Ectodermal cell (in vitro differentiated cells): ENCODE results near the gene ZBTB14.

Experiments used
- H3K27ac ChIP-seq: 2 replicates; pipeline ENCODE4 v1.7.0; 2013; ENCODE audit warnings: mild to moderate bottlenecking, low read depth, low read length; ENCODE audit not compliant: insufficient read depth, poor library complexity, severe bottlenecking
- H3K27me3 ChIP-seq: 2 replicates; pipeline ENCODE4 v1.7.0; 2013; ENCODE audit warnings: mild to moderate bottlenecking, low read length; ENCODE audit not compliant: insufficient read depth, control insufficient read depth, poor library complexity, severe bottlenecking
- H3K36me3 ChIP-seq: one replicate; pipeline ENCODE4 v1.7.0; 2013; ENCODE audit warnings: low read length; ENCODE audit not compliant: control insufficient read depth, insufficient read depth
- H3K4me1 ChIP-seq: one replicate; pipeline ENCODE4 v1.7.0; 2013; ENCODE audit warnings: low read length; ENCODE audit not compliant: control insufficient read depth, insufficient read depth
- H3K4me3 ChIP-seq: 2 replicates; pipeline ENCODE4 v1.7.0; 2013; ENCODE audit warnings: low read depth, low read length, control low read depth; ENCODE audit not compliant: insufficient read depth
- H3K9me3 ChIP-seq: 2 replicates; pipeline ENCODE4 v1.7.0; 2013; ENCODE audit warnings: mild to moderate bottlenecking, low read length, moderate library complexity; ENCODE audit not compliant: control insufficient read depth
- WGBS, 2 experiments: methylation state at CpG; one replicate each; pipeline ENCODE4 v1.1.7; 2013; ENCODE audit warnings: missing lambda C conversion rate in 2 of 2; 5-methylcytosine and 5-hydroxymethylcytosine counted together

Gene ZBTB14

DNA sequence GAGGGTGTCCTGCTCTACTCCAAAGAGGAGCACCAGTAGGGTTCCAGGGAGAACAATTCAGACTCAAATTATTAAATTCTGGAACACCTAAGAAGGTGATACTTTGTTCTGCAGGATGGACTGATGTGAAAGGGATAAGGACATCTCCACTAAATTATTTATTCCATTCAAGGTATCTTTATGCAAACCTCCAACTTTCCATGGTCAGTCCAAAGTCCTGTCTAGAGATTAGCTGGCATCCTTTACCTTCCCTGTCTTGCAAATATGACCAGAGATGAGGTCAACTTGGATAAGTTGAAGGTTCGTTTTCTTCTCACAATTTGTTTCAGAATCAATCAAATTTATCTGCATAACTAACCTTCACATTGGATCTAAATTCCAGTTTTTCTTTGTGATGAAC, 8.7 kb upstream of the ZBTB14 start:
- Histone ChIP-seq H3K9me3 (no peaks in the 10 kb centered on the region), H3K27ac (no peak overlapping the region), H3K36me3 (no peaks in the 10 kb centered on the region), H3K27me3 (no peaks in the 10 kb centered on the region), H3K4me3 (no peak overlapping the region), H3K4me1 (no peaks in the 10 kb centered on the region)
- WGBS, 2 experiments: 89 to 100% methylated on average over 1 of the region's 1 CpG

DNA sequence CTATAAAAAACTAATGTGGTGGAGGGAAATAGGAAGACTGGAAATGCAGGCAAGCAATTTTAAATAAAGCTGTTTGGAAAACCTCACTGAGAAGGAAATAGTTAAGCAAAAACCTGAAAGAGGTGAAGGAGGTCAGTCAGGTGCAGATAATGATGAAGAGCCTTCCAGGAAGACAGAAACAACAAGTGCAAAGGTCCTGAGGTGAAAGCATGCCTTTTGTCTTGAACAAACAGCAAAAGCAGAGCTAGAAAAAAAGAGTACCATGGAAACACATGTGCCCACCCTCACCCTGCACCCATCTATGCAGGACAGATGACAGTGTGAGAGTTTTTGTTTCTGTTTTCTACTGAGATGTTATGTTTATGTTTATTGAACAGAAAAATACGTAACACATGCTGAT, 8.1 kb upstream of the ZBTB14 start:
- H3K27ac ChIP-seq: no peak overlapping the region
- no peak overlapping the region for H3K4me3 ChIP-seq
- H3K4me1 ChIP-seq: no peaks in the 10 kb centered on the region
- H3K36me3 ChIP-seq: no peaks in the 10 kb centered on the region
- WGBS, 2 experiments: 100% methylated on average over 1 of the region's 1 CpG; no CpG with 5 or more reads in 1 of the 2 experiments
- H3K9me3 ChIP-seq: no peaks in the 10 kb centered on the region
- H3K27me3 ChIP-seq: peaks cover 3% of the 10 kb centered on the region

DNA sequence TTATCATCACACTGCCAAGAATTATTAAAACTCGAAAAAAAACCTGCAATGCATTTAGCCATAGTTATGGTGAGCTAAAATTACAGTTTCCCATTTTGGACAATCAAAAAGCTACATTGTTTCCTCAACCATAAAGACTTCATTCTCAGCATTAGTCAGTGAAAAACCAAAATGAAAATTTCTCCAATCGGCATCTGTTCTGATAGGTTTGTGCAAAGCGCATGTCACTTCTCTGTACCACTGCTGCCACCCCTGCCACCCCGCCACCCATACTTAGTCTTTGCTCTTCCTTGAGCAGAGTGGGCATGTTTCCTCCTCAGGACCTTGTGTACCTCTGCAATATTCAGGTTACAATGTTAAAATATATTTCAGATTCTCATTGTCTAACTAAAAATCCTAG, 7.1 kb upstream of the ZBTB14 start:
- Histone ChIP-seq H3K9me3 (no peaks in the 10 kb centered on the region), H3K27ac (no peak overlapping the region), H3K36me3 (no peaks in the 10 kb centered on the region), H3K4me1 (no peaks in the 10 kb centered on the region), H3K4me3 (no peak overlapping the region), H3K27me3 (peaks cover 11% of the 10 kb centered on the region)
- WGBS, 2 experiments: 94 to 96% methylated on average over 4 of the region's 4 CpGs

DNA sequence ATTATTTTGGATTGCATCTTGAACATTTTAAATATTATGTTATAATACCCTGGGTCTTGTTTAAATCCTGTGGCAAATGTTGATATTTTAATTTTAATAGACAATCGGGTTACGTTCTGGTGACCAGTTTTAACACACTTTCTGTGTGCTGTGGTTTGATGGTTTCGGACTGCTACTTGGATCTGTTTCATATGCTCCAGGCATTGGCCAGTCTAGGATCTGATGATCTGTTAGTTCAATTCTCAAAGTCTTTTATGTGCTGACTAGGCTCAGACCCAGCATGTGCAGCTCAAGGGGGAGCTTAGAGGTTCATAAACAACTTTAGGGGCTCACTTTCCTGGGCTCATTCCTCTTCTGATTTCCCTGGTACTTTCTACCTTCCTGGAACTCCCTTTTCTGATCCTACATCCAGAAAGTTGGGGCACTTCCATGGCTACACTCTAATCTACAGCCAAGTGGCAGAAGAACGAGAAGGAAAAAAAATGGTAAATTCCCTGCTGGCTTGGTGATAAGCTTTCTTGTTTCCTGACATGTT, 5.0 kb upstream of the ZBTB14 start:
- Histone ChIP-seq H3K9me3 (no peaks in the 10 kb centered on the region), H3K4me1 (no peaks in the 10 kb centered on the region), H3K27ac (no peak overlapping the region), H3K36me3 (no peaks in the 10 kb centered on the region), H3K27me3 (peaks cover 18% of the 10 kb centered on the region), H3K4me3 (no peak overlapping the region)
- 92 to 95% methylated on average over 4 of the region's 4 CpGs for WGBS, 2 experiments

DNA sequence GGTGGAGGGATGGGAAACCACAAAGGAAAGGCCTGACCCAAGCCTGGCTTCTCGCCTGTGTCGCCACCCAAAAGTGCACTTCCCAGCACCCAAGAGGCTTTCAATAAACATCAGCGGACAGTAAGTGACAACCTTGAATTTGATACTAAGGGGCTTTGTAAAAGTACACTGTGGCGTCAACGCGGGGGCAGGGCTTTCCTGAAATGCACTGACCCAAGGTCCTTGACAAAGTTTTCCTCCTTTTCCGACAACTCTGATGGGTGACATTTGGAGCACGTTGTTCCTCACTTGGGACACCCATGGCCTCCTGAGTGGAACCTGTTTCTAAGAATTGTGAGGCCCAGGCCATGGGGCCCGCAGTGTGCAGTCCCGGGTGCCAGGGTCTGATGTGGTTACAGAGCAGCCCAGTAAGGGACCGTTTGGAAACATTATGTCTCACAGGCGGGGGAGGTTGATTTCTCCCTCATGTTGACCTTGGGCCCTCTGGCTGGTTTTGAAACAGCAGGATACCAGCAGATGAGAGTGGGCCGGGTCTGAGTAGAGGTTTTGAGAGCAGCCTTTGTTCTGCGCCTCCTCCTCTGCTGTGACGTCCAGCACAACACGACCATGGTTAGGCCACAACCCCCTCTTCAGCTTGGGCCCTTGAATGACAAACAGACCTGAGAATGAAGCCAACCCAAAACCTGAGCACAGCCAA, 2.8 kb upstream of the ZBTB14 start:
- Histone ChIP-seq H3K36me3 (no peaks in the 10 kb centered on the region), H3K27ac (no peak overlapping the region), H3K4me3 (no peak overlapping the region), H3K4me1 (no peaks in the 10 kb centered on the region), H3K9me3 (no peaks in the 10 kb centered on the region), H3K27me3 (peaks cover 18% of the 10 kb centered on the region)
- 86 to 88% methylated on average over 16 of the region's 16 CpGs for WGBS, 2 experiments

DNA sequence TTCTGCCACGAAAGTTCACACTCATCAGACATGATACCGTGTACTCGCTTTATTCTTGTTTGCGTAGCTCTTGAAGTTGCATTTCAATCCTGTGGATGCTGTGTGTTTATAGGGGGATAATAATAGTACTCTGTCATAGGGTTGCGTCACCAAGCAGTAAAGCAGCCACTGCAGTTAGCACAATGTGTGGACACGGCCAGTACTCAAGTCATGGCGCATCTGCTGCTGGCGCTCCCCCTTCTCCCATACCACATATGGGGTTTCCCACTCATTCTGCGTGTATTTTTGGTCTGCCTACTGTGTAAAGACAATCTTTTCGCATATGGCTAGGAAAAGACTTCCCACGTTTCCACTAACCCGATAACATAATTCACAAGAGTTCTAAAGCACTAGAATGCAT, 2.1 kb upstream of the ZBTB14 start:
- no peaks in the 10 kb centered on the region for H3K36me3 ChIP-seq
- H3K27ac ChIP-seq: no peak overlapping the region
- no peaks in the 10 kb centered on the region for H3K9me3 ChIP-seq
- peaks cover 18% of the 10 kb centered on the region for H3K27me3 ChIP-seq
- WGBS, 2 experiments: 94 to 96% methylated on average over 12 of the region's 12 CpGs
- H3K4me1 ChIP-seq: no peaks in the 10 kb centered on the region
- H3K4me3 ChIP-seq: no peak overlapping the region

DNA sequence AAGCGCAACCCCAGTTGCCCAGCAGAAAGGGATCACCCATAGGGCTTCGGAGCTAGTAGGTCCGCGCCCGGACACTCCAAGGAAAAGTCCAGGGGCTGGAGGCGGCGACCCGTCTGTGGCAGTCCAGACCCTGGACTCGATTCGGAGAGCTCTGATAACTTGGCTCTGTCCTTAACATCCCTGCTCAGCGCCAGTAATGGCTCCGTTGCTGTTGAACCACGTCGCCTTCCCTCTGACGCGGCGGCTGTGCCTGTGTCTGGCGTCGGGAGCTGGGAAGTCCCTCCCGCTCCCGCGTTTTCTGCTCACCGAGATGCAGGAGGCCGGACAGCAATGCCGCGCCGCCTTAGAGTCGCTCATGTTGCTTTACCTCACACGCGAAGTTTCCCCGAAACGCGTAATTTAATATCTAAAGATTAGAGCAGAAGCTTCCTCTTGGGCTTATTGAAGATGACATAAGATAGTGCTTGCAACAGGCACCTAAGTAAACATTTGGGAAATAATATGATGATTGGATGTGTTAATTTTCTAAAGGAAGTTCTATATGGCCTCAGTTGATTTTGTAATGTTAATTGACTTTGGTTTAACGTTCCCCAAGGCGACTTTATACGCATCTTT, 1.3 kb upstream of the ZBTB14 start:
- peak overlapping the region; percentile 72 for H3K4me3 ChIP-seq
- H3K9me3 ChIP-seq: no peaks in the 10 kb centered on the region
- no peaks in the 10 kb centered on the region for H3K36me3 ChIP-seq
- 7 to 8% methylated on average over 36 of the region's 36 CpGs for WGBS, 2 experiments
- peaks cover 18% of the 10 kb centered on the region for H3K27me3 ChIP-seq
- H3K27ac ChIP-seq: peak overlapping the region; percentile 78
- H3K4me1 ChIP-seq: no peaks in the 10 kb centered on the region

DNA sequence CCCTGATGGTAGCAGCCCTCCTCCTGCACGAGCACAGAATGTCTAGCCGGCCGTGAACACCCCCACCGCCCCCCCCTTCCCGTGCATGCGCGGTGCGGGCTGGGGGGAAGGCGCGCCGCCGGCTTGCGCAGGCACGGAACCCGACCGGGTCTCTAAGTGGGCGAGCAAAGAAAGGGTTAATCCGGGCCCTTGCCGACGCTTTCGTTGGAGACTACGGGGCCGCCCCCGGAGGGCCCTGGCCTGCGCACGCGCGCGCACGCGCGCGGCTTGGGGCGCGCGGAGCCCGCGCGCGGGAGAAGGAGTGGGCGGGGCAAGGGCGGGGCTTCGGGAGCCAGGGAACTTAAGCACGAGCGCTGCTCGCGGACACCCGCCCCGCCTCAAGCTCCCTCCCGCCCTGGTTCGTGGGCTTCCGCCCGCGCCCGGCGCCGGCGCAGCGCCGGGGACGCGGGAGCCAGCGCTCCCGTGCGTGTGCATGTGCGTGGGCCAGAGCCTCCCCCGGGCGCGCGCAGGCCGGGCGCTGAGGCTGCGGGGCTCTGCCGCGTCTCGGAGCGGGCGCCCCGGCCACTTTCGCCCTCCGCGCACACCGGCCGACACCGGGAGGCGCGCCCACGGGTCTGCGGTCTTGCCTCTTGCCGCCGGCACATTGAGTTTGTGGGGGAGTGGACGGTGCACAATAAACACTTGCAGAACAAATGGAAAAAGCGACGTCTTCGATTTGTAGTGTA, 617 bp upstream of the ZBTB14 start:
- Histone ChIP-seq H3K4me1 (no peaks in the 10 kb centered on the region), H3K9me3 (no peaks in the 10 kb centered on the region), H3K4me3 (peak overlapping the region; percentile 72), H3K27ac (peak overlapping the region; percentile 78), H3K27me3 (peaks cover 18% of the 10 kb centered on the region), H3K36me3 (peaks cover 4% of the 10 kb centered on the region)
- WGBS, 2 experiments: 0% methylated on average over 95 of the region's 95 CpGs

DNA sequence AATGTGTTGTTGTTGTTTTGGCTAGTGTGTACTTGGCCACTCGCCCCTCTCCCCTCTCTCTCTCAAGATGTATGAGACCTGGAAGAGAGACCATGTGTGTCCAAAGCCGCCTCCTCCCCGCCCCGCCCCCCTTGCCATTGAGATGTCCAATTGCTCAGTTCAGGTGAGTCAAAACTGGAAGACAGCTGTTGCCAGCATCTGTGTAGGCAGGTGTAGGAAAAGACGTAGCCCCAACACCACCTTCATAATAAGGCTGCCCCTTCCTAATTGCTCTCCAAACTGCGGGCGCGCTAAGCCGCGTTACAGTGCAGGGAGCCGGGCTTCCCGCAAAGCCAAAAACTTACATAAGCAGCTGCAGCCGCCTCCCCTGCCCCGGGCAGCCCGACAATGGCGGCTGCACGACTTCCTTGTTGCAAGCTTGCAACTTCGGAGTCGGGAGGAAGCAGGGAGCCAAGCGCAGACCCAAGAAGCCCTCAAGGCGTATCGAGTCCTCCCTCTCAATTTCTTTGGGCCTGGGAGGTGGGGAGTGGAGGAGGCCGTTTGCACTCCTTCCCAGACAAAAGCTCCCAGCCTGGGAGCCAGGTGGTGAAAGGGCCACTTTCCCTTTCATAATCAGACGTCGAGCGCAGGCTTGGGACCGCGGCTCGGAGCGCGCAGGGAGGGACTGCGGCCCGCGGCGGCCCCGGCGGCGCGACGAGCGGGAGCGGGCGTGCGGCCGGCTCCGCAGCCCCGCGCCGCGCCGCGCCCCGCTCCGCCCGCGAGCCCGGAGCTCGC, 882 bp downstream of the ZBTB14 start:
- WGBS, 2 experiments: 0 to 1% methylated on average over 58 of the region's 58 CpGs
- no peaks in the 10 kb centered on the region for H3K4me1 ChIP-seq
- no peaks in the 10 kb centered on the region for H3K9me3 ChIP-seq
- peak overlapping the region; percentile 78 for H3K27ac ChIP-seq
- peak overlapping the region; percentile 67 for H3K4me3 ChIP-seq
- H3K36me3 ChIP-seq: peaks cover 7% of the 10 kb centered on the region
- H3K27me3 ChIP-seq: peaks cover 18% of the 10 kb centered on the region

DNA sequence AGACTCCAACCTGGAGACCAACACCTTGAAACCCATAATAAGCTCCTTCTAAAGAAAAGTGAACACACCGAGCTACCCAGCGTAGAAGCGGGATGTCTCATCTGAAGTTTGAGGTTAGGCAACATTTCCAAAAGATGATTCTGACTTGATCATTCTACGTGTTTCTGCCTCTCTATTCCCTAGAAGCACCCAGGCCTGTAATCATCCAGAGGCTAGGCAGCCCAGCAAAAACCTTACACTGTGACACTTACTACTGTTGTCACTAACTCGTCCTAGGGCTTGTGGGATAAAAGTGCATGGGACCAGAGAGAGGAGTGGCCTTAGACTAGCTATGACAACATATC, 1.4 kb downstream of the ZBTB14 start:
- no peak overlapping the region for H3K27ac ChIP-seq
- H3K4me1 ChIP-seq: no peaks in the 10 kb centered on the region
- peak overlapping the region; percentile 67 for H3K4me3 ChIP-seq
- 78 to 80% methylated on average over 5 of the region's 5 CpGs for WGBS, 2 experiments
- peaks cover 7% of the 10 kb centered on the region for H3K36me3 ChIP-seq
- H3K9me3 ChIP-seq: no peaks in the 10 kb centered on the region
- peaks cover 18% of the 10 kb centered on the region for H3K27me3 ChIP-seq
